ENCODE measurements around the gene DLD. TPM values are rescaled to one million over a fixed set of nuclear protein-coding genes. Genes with fewer than 3 reads are reported as not detected.

DLD gene
- total and polyA plus RNA-seq, 9 of the 15 experiments (the other 6 are each of a cell fraction or from before 2014, with no cell fraction given), result 130 to 639 (median 247) TPM

GRCh38 chr7:107850643-107851042 is 40.3 kb upstream of the DLD start (continued):
- TF ChIP-seq ZNF407 (IDR thresholded peaks at IDR 0.05; ENCODE audit: low read depth) (no peak), ZNF280A (IDR thresholded peaks at IDR 0.05; ENCODE audit: low read depth, partially characterized antibody) (no peak), PHF8 (IDR thresholded peaks at IDR 0.05; ENCODE audit: borderline replicate concordance, low read length) (no peak), SIX5 (IDR thresholded peaks at IDR 0.05; ENCODE audit: borderline replicate concordance in 1 of 2, insufficient read depth in 1 of 2, low read depth in 1 of 2, low read length in 2 of 2) (no peak), RFX7 (CRISPR knock-in tag; IDR thresholded peaks at IDR 0.05) (no peak), KAT7 (CRISPR knock-in tag; IDR thresholded peaks at IDR 0.05; ENCODE audit: borderline replicate concordance) (no peak), NR0B1 (IDR thresholded peaks at IDR 0.05; ENCODE audit: partially characterized antibody) (no peak), PYGO2 (tag; IDR thresholded peaks at IDR 0.05) (no peak)
